Skin of body (tissue), 2 donors: ENCODE measurements around the gene CCT4. TPM values are rescaled to one million over a fixed set of nuclear protein-coding genes. Genes with fewer than 3 reads are reported as not detected.
"Not testable (repeated sequence)": the region's sequence is repeated elsewhere in the genome, so short reads cannot be mapped to it uniquely, and the experiment has no call there.

ENCODE experiments used
- DNase-seq: peaks from one replicate; lab custom pipeline; 2025; lab: John Stamatoyannopoulos, UW
- total RNA-seq: library from RNA; depleted of rRNA; stranded (reverse); fragments of >200 nt; gene quantifications from one replicate; pipeline ENCODE4 v1.2.3, GENCODE V29; 2014

The CCT4 gene
- total RNA-seq, 1 donor from 2014 or later = 96.8 TPM

DNA sequence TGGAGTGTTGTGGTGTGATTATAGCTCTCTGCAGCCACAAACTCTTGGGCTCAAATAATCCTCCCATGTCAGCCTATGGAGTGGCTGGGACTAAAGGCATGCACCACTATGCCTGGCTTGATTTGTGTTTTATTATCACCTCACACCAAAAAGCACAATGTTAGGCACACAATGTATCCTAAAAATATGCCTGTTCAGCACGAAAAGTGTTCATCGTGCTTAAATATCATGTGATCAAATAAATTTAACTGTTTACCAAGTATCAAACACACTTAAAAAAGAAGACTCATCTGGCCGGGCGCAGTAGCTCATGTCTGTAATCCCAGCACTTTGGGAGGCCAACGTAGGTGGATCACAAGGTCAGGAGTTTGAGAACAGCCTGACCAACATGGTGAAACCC, 5.6 kb downstream of the CCT4 start:
- no peak for DNase-seq

DNA sequence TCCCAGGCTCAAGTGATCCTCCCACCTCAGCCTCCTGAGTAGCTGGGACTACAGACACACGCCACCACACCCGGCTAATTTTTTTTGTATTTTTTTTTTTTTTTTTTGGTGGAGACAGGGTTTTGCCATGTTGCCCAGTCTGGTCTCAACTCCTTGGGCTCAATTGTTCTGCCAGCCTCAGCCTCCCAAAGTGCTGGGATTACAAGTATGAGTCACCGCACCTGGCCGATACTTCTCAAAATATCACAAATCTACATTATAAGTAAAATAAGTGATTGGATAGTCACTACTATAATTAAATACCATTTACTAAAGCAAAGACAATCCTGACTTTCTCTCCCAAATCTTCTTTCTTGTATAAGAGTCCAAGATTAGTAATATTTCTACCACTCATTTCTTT, 9.1 kb downstream of the CCT4 start:
- not testable (repeated sequence) for DNase-seq

DNA sequence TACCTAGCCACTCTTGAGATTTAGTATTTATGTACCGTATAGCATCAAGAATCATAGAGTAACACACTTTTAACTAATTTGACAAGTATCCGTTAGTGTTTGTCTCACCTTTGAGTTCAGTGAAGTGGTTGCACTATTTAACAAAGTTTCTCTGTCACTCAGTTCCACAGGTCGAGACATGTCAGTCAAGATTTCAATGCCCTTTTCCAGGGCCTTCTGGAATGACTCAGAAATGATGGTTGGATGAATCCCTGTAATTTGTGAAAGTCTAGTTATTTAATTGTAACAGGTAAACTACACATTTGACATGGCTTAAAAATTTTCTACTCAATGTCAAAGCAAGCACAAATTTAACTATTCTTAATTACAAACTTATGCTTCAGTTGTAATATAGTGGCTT, 9.7 kb downstream of the CCT4 start:
- DNase-seq = no peak

DNA sequence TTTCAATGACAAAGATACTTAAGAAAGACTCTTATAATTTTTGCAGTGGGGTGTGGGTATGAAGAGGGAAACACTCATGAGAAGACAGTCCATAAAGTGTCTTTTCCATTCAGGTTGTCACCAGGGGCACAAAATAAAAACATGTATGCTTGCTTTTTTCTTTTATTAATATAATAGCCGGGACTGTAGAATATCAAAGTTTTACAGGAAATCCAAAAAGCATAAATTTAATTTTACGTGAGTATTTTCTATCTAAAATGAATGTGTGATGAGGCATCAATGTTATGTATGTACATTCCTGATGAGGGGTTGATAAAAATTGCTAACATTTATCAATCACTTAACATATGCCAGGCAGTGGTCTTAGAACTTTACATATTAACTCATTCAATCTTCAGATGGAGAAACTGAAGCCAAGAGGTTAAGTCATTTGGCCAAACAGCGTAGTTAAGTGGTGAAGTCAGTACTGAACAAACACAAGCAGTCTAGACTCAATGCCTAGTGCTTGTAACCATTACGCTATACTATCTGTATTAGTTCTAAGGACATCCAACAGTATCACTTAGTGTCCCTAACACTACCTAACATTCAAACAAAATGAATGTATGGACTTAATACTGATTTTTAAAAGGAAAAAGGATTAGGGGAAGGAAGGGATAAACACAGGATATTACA, 10.7 kb downstream of the CCT4 start:
- DNase-seq = no peak

DNA sequence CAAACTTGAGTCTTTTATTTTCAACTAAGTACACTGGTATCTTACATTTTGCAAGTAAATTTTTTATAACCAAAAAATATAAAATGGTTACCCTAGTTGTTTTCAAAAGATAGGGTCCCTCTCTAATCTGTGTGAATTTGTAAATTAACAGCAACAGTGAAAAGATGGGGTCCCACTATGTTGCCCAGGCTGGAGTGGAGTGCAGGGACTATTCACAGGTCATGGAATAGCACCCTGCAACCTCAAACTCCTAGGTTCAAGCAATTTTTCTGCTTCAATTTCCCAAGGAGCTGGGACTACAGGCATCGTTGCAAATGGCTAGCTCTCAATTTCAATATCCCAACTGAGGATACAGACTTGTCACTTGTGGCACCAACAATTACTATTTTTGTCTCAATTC, 12.1 kb downstream of the CCT4 start:
- no peak for DNase-seq

DNA sequence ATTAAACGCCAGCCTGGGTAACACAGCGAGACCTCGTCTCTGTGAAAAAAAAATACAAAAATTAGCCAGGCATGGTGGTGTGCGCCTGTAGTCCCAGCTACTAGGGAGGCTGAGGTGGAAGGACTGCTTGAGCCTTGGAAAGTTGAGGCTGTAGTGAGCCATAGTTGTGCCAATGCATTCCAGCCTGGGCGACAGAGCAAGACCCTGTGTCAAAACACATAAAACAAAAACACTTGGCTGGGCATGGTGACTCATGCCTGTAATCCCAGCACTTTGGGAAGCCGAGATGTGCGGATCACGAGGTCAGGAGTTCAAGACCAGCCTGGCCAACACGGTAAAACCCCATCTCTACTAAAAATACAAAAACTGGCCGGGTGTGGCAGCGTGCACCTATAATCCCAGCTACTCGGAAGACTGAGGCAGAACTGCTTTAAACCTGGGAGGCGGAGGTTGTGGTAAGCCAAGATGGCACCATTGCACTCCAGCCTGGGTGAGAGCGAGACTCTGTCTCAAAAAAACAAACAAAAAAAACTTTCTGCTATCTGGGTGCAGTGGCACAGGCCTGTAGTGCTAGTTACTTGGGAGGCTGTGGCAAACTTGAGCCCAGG, 21.9 kb downstream of the CCT4 start:
- not testable (repeated sequence) for DNase-seq

DNA sequence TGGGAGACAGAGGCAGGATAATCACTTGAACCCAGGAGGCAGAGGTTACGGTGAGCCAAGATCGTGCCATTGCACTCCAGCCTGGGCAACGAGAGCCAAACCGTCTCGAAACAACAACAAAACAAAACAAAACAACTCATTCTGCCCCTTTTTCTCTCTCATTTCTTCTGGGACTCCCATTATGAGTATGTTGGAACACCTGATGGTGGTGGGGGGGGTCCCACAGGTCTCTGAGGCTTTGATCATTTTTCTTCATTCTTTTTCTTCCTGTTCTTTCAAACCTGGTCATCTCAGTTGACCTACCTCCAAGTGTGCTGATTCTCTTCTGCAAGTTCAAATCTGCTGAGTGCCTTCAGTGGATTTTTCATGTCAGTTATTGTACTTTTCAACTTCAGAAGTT, 26.4 kb downstream of the CCT4 start:
- no peak for DNase-seq

DNA sequence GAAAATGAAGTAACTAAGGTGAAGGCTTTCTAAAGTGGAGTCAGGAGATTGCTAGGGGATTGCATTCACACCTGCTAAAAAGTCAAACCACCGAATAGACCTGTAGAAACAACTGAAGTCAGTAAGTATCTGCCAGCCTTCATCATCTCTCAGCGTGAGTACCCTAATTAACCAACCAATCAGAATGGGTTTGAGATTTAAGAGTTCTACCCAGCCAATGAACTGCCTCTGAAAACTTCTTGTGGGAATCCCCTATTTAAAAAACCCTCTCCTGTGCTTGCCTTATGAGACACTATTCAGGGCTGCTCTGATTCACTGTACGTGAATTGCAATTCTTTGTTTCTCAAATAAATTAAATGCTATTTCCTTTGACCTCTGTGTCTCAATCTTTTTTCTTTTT, 31.2 kb downstream of the CCT4 start:
- no peak for DNase-seq

DNA sequence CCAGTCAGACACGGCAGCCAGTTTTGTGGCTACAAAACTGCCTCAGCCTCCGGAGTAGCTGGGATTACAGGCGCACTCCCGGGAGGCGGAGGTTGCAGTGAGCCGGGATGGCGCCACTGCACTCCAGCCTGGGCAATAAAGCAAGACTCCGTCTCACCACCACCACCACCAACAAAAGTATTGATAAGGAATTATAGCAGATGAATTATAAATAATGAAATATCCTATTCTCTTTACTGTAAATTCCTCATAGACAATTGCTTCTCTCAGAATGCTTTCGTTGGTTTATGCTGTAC, 33.2 kb downstream of the CCT4 start:
- DNase-seq = no peak

DNA sequence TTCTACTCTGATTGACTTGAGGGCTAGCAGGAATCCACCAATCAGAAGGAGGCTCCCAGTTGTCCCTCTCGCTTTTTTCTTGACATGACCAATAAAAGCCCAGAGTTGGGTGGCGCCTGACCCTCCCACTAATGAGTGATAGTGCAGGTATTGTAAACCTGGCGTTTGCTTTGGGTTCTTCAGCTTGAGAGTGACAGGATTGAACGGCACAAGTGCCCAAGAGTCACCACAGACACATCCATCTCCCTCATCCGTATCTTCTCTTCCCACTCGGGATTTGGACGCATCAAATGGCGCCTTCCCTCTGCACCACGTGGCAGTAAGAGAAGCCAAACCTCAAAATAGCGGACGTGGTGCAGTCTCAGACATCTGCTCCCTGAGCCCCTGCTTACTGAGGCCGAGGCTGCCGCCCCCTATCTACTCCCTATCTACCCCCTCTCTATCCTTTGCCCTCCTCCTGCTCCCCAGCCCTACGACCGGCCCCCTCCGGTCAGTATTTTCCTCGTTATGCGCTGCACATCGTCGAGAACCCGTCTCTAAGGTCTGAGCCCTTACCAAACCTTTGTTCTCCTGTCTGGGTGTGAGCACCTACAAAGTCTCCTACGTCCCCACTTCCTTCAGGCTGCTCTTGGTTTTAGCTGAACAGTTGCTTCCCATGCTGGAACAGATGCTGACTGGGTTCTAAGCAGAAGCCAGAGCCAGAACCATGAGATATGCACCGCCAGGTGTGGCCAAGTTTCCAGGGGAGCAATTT, 33.7 kb downstream of the CCT4 start:
- peak; percentile 97 for DNase-seq

DNA sequence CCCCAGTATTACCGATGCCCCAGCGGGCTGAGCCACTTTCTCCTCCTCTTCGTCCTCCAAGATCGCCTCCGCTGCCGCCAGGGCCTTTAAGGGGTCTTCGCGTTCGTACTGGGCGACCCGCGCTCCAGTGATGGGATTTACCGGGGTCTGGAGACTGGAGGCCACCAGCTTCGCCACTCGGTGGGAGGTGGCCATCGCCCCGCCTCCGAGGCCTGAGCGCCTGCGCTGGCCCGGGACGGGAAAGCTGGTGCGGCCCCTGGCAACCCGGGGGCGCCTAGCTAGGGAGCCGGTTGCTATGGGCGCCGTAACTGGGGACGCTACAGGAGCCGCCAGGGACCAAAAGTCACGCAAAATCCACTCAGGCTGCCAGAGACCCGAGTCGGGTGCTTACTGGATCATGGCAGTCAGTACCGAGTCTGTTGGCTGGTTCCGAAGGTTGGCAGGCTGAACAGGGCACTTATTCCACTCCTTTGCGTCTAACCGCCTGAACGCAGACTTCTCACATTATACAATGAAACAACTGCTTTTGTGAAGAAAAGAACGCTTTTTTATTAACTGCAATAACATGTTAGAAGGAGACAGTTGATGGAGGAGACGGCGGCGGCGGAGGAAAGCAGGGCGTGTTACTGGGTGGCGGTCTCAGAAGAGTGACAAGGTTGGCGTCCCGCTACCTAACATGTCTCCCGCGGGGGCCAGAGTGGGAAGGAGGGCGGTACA, 34.5 kb downstream of the CCT4 start, which contains the start of gene FAM161A:
FAM161A (minus strand) TSS at position 214 of the 717 bp plus-strand sequence; CDS start at position 195, 19 bp downstream.
- peak; percentile 89 for DNase-seq

DNA sequence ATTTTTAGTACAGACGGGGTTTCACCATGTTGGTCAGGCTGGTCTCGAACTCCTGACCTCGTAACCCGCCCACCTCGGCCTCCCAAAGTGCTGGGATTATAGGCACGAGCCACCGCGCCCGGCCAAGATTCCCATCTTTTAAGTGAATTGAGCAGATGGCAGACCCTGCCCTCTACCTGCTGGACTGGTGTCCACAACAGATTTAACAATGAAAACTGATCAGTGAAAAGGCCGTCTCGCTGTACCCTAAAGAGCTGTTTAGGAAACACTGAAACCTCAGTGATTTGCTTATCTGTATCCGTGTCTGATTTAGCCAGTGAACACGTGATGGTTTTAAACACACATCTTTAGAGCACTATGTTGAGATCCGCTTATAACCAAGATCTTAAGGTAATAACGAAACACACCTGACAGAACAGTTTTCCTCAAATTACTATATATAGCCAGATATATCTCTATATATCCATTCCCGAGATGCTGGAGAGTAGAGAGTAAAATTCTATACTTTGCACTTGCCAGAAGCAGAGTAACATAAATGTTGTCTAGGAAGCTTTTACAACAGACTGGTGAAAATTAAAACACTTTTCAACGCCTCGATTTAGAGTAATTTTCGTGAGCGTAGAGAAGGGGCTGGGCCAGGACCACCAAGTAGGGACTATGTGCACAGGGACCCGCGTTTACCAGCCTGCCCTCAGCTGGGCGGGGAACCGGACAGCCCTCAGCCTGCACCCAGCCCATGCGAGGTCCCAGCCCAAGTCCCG, 35.2 kb downstream of the CCT4 start:
- no peak for DNase-seq

DNA sequence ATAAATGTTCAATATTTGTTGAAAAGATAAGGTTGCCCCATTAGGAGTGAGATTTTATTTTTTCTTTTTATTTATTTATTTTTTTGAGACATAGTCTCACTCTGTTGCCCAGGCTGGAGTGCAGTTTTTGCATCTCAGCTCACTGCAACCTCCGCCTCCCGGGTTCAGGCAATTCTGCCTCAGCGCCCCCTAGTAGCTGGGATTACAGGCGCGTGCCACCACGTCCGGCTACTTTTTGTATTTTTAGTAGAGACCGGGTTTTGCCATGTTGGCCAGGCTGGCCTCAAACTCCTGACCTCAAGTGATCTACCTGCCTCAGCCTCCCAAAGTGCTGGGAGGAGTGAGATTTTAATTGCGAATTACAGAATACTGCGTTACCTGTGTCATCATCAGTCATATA, 37.2 kb downstream of the CCT4 start:
- DNase-seq = not testable (repeated sequence)

DNA sequence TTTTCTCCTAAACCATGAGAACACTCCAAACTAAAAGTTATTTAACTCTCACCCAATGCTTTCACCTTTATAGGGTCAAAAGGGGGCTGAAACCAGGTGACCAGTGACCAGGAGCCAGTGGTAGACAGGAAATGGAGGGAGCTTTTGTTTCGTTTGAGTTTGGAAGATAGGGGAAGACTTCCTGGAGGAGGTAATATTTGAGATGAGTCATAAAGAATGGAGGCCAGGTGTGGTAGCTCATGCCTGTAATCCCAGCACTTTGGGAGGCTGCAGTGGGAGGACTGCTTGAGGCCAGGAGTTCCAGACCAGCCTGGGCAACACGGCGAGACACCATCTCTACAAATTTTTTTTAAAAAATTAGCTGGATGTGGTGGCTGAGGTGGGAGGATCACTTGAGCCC, 43.1 kb downstream of the CCT4 start:
- DNase-seq = no peak

DNA sequence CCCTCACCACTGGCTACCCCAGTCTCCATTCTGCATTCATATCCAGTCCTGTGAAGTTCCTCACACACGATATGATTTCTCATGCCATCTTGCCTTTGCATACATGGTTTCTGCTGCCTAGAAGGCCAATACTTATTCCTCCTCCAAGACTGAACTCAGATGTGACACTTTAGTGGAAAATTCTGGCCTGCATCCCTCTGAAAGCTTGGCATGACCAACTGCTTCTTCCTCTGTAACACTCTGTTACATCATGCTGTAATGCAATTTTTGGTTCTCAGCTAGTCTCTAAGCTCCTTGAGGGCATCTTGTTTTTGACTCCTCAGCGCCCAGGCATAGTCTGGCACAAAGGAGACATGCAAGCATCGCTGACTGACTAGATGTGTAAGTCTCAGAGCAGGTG, 47.2 kb downstream of the CCT4 start:
- no peak for DNase-seq

DNA sequence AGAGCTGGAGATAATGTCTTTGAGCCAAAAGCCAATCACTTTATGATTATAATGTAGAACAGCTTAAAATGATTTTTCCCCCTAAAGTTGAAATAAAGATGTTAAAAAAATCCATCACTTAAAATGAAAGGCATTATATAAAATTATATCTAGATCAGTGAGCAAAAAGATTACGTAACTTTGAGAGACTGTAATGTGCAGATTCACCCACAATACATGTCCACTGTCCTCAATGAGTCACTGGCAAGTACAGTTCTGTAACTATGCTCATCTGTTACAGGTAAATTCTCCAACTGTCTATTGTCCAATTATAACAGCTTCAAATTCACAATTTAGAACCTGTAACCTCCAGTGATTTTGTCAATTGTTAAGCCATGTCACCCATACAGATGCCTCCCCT, 53.6 kb downstream of the CCT4 start:
- DNase-seq = no peak

DNA sequence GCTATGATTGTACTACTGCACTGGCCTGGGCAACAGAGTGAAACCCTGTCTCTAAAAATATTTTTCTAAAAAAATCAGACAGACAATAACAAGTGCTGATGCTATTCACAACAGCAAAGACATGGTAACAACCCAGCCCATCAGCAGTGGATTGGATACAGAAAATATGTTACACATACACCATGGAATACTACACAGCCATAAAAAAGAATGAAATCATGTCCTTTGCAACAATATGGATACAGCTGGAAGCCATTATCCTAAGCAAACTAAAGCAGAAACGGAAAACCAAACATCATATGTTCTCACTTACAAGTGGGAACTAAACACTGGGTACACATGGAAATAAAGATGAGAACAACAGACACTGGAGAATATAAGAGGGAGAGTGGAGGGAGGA, 54.5 kb downstream of the CCT4 start:
- DNase-seq = no peak

DNA sequence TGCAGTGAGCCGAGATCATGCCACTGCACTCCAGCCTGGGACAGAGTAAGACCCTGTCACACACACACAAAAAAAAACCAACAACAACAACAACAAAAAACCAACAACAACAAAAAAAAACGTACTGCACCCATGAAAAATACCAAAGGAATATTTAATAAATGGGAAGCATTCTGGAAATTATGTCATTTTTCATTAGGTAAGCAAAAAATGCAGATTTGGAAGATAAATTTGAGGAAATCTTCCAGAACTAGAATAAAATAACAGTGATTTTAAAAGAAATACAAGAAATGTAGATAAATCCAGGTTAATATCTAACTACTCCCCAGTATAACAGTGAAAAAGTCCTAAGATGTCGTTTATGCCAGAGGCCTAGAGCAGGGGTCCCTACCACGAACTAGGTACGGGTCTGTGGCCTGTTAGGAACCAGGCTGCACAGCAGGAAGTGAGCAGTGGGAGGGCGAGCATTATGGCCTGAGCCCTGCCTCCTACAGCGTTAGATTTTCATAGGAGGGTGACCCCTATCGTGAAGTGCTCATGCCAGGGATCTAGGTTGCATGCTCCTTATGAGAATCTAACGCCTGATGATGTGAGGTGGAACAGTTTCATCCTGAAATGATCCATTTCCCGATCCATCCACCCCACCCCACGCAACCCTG, 56.1 kb downstream of the CCT4 start:
- no peak for DNase-seq

DNA sequence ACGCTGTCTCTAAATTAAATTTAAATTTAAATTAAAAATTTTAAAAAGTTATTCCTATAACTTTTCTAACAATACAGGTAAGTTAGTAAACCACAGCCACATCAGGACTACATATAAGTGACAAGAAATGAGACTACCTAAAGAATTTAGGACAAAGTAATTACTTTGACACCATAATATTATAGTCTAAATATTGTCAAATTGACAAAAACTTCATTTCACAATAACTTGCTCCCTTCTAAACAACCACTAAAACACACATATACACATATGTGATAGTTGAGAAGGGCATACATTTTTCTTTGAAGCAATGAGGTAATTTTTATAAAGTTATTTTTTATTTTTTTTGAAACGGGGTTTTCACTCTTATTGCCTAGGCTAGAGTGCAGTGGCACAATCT, 66.2 kb downstream of the CCT4 start:
- no peak for DNase-seq
